ENCODE measurements around the gene PRCC. TPM values are rescaled to one million over a fixed set of nuclear protein-coding genes. Genes with fewer than 3 reads are reported as not detected.

The PRCC gene
- total RNA-seq, 1 experiment from 2014 or later, result 103 TPM

DNA sequence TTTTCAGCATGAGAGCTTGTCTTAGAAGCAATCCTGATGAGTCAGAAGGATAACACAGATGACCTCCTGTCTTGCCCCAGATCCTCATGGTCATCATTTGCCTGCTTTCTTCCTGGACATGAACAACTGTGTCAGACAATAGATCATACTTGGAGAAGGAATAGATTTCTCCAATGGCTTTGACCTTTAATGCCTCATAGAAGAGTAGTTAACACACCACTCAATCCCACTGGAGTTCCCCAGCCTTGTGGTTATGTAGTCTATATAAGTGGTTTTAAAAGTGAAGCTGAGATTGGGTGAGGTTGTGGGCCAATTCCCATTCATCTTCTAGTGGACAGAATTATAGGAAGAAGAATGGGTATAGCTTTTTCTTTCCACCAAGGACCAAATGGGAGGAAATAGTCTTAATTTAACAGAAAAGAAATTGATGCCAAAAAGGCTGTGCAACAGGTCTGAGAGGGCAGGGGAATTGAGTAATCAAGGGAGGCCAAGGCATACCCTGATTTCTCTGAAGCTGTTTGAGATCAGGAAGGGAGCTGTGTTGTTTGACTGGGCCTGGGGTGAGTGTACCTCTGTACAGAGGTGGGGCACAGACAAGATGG is 14.4 kb downstream of the PRCC start:
- H4K20me1 ChIP-seq (ENCODE audit: low read length), result peaks cover 11% of the 10 kb centered on the region
- TF ChIP-seq EZH2 (IDR thresholded peaks at IDR 0.05; ENCODE audit: low read length, unreplicated experiment) (no peak), EZH2phosphoT487 (IDR thresholded peaks at IDR 0.05; ENCODE audit: borderline replicate concordance, low read length) (no peak)
- TF ChIP-seq, protein P1, sequence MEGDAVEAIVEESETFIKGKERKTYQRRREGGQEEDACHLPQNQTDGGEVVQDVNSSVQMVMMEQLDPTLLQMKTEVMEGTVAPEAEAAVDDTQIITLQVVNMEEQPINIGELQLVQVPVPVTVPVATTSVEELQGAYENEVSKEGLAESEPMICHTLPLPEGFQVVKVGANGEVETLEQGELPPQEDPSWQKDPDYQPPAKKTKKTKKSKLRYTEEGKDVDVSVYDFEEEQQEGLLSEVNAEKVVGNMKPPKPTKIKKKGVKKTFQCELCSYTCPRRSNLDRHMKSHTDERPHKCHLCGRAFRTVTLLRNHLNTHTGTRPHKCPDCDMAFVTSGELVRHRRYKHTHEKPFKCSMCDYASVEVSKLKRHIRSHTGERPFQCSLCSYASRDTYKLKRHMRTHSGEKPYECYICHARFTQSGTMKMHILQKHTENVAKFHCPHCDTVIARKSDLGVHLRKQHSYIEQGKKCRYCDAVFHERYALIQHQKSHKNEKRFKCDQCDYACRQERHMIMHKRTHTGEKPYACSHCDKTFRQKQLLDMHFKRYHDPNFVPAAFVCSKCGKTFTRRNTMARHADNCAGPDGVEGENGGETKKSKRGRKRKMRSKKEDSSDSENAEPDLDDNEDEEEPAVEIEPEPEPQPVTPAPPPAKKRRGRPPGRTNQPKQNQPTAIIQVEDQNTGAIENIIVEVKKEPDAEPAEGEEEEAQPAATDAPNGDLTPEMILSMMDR (conservative IDR thresholded peaks at IDR 0.05; ENCODE audit: low read depth, low read length), result no peak
- H3K27ac ChIP-seq (ENCODE audit: low read length), result no peak overlapping the region
- no peaks in the 10 kb centered on the region for H3K27me3 ChIP-seq (ENCODE audit: low read length)
- no peaks in the 10 kb centered on the region for H3K9me2 ChIP-seq (replicated peaks; ENCODE audit: low read length)
- H2AFZ ChIP-seq (ENCODE audit: low read length), result no peak overlapping the region
- H3K79me2 ChIP-seq (ENCODE audit: low read length), result peaks cover 70% of the 10 kb centered on the region
- H3K9me3 ChIP-seq (ENCODE audit: low read length), result no peaks in the 10 kb centered on the region
- ChIA-PET POLR2A (ENCODE audit: unreplicated experiment) (no interaction called here), CTCF (interaction anchor here (1.0 kb wide), 1 partner anchor 56 kb away, joined by 3 read pairs; no protein-coding TSS in a partner anchor)
- H3K4me3 ChIP-seq (ENCODE audit: low read length), result no peak overlapping the region
- DNase-seq, result no peak
- H3K36me3 ChIP-seq (ENCODE audit: low read depth, low read length), result peaks cover 50% of the 10 kb centered on the region
- no peaks in the 10 kb centered on the region for H3F3A ChIP-seq (ENCODE audit: low read length, unreplicated experiment)
- no peak overlapping the region for H3K9ac ChIP-seq (ENCODE audit: low read length)
- ATAC-seq, result no peak
- no peak overlapping the region for H3K4me2 ChIP-seq (ENCODE audit: low read length)
- intact Hi-C loops (cut with micrococcal nuclease), result no loop called here
- no TSS peak for BruUV-seq (replicated peaks)
- H3K4me1 ChIP-seq (ENCODE audit: insufficient read depth, low read length), result no peaks in the 10 kb centered on the region

DNA sequence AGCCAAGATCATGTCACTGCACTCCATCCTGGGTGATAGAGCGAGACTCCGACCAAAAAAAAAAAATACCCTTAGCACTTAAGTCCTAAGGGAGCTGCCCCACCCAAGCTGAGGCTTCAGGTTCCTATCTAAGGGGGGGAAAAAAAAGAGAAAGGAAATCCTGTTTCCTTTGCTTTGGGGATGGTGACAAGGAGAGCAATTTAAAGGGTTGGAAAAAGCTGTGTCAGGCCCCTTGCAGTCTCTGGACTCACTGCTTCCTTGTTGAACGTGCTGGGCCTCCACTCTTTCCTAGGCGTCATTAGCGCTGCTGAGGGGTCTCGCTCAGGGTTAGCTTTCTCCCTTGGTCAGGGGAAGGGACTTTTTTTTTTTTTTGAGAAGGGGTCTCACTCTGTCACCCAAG is 18.1 kb downstream of the PRCC start:
- 0 out of 2 replicates have a peak, but pooled peaks cover 3% of the 10 kb centered on the region for H4K20me1 ChIP-seq (ENCODE audit: low read length)
- H3K4me3 ChIP-seq (ENCODE audit: low read length), result no peak overlapping the region
- no peak overlapping the region for H2AFZ ChIP-seq (ENCODE audit: low read length)
- TF ChIP-seq, protein P1 (conservative IDR thresholded peaks at IDR 0.05; ENCODE audit: low read depth, low read length), result no peak
- TF ChIP-seq EZH2 (IDR thresholded peaks at IDR 0.05; ENCODE audit: low read length, unreplicated experiment) (no peak), EZH2phosphoT487 (IDR thresholded peaks at IDR 0.05; ENCODE audit: borderline replicate concordance, low read length) (no peak)
- no peaks in the 10 kb centered on the region for H3K9me3 ChIP-seq (ENCODE audit: low read length)
- ChIA-PET POLR2A (ENCODE audit: unreplicated experiment) (no interaction called here), CTCF (interaction anchor here (0.6 to 0.8 kb wide), 2 partner anchors 16 to 96 kb away, joined by 3 read pairs; no protein-coding TSS in a partner anchor)
- intact Hi-C loops (cut with micrococcal nuclease), result no loop called here
- no peak for DNase-seq
- H3K36me3 ChIP-seq (ENCODE audit: low read depth, low read length), result peaks cover 57% of the 10 kb centered on the region
- ATAC-seq, result no peak
- H3K27me3 ChIP-seq (ENCODE audit: low read length), result no peaks in the 10 kb centered on the region
- peaks cover 54% of the 10 kb centered on the region for H3K79me2 ChIP-seq (ENCODE audit: low read length)
- no peaks in the 10 kb centered on the region for H3K9me2 ChIP-seq (replicated peaks; ENCODE audit: low read length)
- H3K4me2 ChIP-seq (ENCODE audit: low read length), result no peak overlapping the region
- no peaks in the 10 kb centered on the region for H3K4me1 ChIP-seq (ENCODE audit: insufficient read depth, low read length)
- no peak overlapping the region for H3K9ac ChIP-seq (ENCODE audit: low read length)
- no peaks in the 10 kb centered on the region for H3F3A ChIP-seq (ENCODE audit: low read length, unreplicated experiment)
- no TSS peak for BruUV-seq (replicated peaks)
- H3K27ac ChIP-seq (ENCODE audit: low read length), result no peak overlapping the region

DNA sequence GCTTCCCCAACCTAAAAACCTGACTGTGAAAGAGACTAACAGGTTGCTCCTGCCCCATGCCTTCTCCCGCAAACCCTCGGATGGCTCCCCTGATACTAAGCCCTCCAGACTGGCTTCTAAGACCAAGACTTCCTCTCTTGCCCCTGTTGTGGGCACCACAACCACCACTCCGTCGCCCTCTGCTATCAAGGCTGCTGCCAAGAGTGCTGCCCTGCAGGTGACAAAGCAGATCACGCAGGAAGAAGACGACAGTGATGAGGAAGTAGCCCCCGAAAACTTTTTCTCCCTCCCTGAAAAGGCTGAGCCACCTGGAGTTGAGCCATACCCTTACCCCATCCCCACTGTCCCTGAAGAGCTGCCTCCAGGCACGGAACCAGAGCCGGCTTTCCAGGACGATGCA is 19.3 kb downstream of the PRCC start:
- ChIA-PET POLR2A (ENCODE audit: unreplicated experiment) (no interaction called here), CTCF (no interaction called here)
- TF ChIP-seq EZH2 (IDR thresholded peaks at IDR 0.05; ENCODE audit: low read length, unreplicated experiment), result no peak
- no peak for TF ChIP-seq EZH2phosphoT487 (IDR thresholded peaks at IDR 0.05; ENCODE audit: borderline replicate concordance, low read length)
- TF ChIP-seq, protein P1 (conservative IDR thresholded peaks at IDR 0.05; ENCODE audit: low read depth, low read length), result no peak
- Histone ChIP-seq H3K36me3 (ENCODE audit: low read depth, low read length) (peaks cover 60% of the 10 kb centered on the region), H3K79me2 (ENCODE audit: low read length) (peaks cover 52% of the 10 kb centered on the region), H3K4me1 (ENCODE audit: insufficient read depth, low read length) (no peaks in the 10 kb centered on the region), H3K27me3 (ENCODE audit: low read length) (no peaks in the 10 kb centered on the region), H3K4me3 (ENCODE audit: low read length) (no peak overlapping the region), H3K4me2 (ENCODE audit: low read length) (no peak overlapping the region), H3K9ac (ENCODE audit: low read length) (no peak overlapping the region), H2AFZ (ENCODE audit: low read length) (no peak overlapping the region), H3K27ac (ENCODE audit: low read length) (no peak overlapping the region), H3K9me3 (ENCODE audit: low read length) (no peaks in the 10 kb centered on the region), H3K9me2 (replicated peaks; ENCODE audit: low read length) (no peaks in the 10 kb centered on the region), H3F3A (ENCODE audit: low read length, unreplicated experiment) (no peaks in the 10 kb centered on the region), H4K20me1 (ENCODE audit: low read length) (0 out of 2 replicates have a peak, but pooled peaks cover 3% of the 10 kb centered on the region)
- intact Hi-C loops (cut with micrococcal nuclease), result no loop called here
- ATAC-seq (no peak), DNase-seq (no peak)
- BruUV-seq (replicated peaks), result TSS peak; percentile 29
